IMR-90 (cell line): ENCODE data around the gene SUSD1. TPM values are rescaled to one million over a fixed set of nuclear protein-coding genes. Genes with fewer than 3 reads are reported as not detected.

Experiments
- ATAC-seq: fragments of 200-7000 bp; cut with Tn5 transposase; 2 replicates; pipeline ENCODE4 v1.9.1; 2020; ENCODE audit warnings: low read depth, mild to moderate bottlenecking, moderate library complexity
- BruUV-seq: library from RNA; stranded (reverse); fragments of 400-500 nt; replicated peaks from 2 replicates; lab custom pipeline; 2021; lab: Mats Ljungman, UMichigan
- CTCF ChIA-PET: fragments of 300-600 bp; formaldehyde crosslinking; extraction: SDS; loops from one replicate; lab custom pipeline; 2021; ENCODE audit warnings: antibody characterized with exemption; lab: Yijun Ruan, JAX
- POLR2A ChIA-PET: fragments of 300-600 bp; sonication (Branson Sonifier 250); formaldehyde crosslinking; loops from one replicate; lab custom pipeline; 2022; ENCODE audit warnings: antibody characterized with exemption; ENCODE audit not compliant: unreplicated experiment; lab: Charles Lee
- DNase-seq: peaks from one replicate; pipeline ENCODE4 v3.0.0; 2013
- H2AFZ ChIP-seq: replicated peaks from 2 replicates; pipeline ENCODE3; 2013; ENCODE audit warnings: low read length, mild to moderate bottlenecking; ENCODE audit not compliant: poor library complexity
- H2AK5ac ChIP-seq: 2 replicates; pipeline ENCODE4 v1.6.1; 2013; ENCODE audit warnings: low read depth, low read length, inconsistent platforms
- H2AK9ac ChIP-seq: replicated peaks from 2 replicates; pipeline ENCODE3; 2013; ENCODE audit warnings: mild to moderate bottlenecking, low read depth, low read length, moderate library complexity; ENCODE audit not compliant: poor library complexity
- H2BK120ac ChIP-seq: 2 replicates; pipeline ENCODE4 v1.6.1; 2013; ENCODE audit warnings: low read depth, low read length, inconsistent platforms
- H2BK15ac ChIP-seq: 3 replicates; pipeline ENCODE4 v1.6.1; 2013; ENCODE audit warnings: low read depth, low read length, inconsistent platforms
- H2BK20ac ChIP-seq: 2 replicates; pipeline ENCODE4 v1.6.1; 2013; ENCODE audit warnings: low read depth, mild to moderate bottlenecking, inconsistent platforms, low read length, moderate library complexity
- H2BK5ac ChIP-seq: 2 replicates; pipeline ENCODE4 v1.6.1; 2013; ENCODE audit warnings: mild to moderate bottlenecking, low read depth, low read length, inconsistent platforms; ENCODE audit not compliant: poor library complexity, severe bottlenecking
- H3K14ac ChIP-seq: replicated peaks from 2 replicates; pipeline ENCODE4 v1.6.1; 2013; ENCODE audit warnings: low read depth, low read length, inconsistent platforms
- H3K18ac ChIP-seq: 2 replicates; pipeline ENCODE4 v1.6.1; 2013; ENCODE audit warnings: low read depth, low read length, control low read depth
- H3K23ac ChIP-seq: 2 replicates; pipeline ENCODE4 v1.6.1; 2013; ENCODE audit warnings: low read depth, low read length, inconsistent platforms
- H3K27ac ChIP-seq: 2 replicates; pipeline ENCODE4 v1.5.1; 2013; ENCODE audit warnings: mild to moderate bottlenecking, control low read depth, low read length; ENCODE audit not compliant: insufficient read depth
- H3K27me3 ChIP-seq: 2 replicates; pipeline ENCODE4 v1.6.1; 2013; ENCODE audit warnings: low read length; ENCODE audit not compliant: control insufficient read depth, insufficient read depth
- H3K36me3 ChIP-seq: 2 replicates; pipeline ENCODE4 v1.6.1; 2013; ENCODE audit warnings: low read length, mixed read lengths; ENCODE audit not compliant: control insufficient read depth, insufficient read depth
- H3K4ac ChIP-seq: 2 replicates; pipeline ENCODE4 v1.6.1; 2013; ENCODE audit warnings: low read depth, low read length, inconsistent platforms
- H3K4me1 ChIP-seq: 2 replicates; pipeline ENCODE4 v1.6.1; 2013; ENCODE audit warnings: low read length, mixed read lengths; ENCODE audit not compliant: control insufficient read depth, insufficient read depth
- H3K4me2 ChIP-seq: 2 replicates; pipeline ENCODE4 v1.6.1; 2013; ENCODE audit warnings: low read depth, mild to moderate bottlenecking, control low read depth, low read length, moderate library complexity
- H3K4me3 ChIP-seq: 2 replicates; pipeline ENCODE4 v1.5.1; 2013; ENCODE audit warnings: low read depth, mild to moderate bottlenecking, control low read depth, low read length, moderate library complexity; ENCODE audit not compliant: insufficient read depth
- H3K56ac ChIP-seq: 2 replicates; pipeline ENCODE4 v1.6.1; 2013; ENCODE audit warnings: low read length, inconsistent platforms; ENCODE audit not compliant: insufficient read depth; ENCODE audit errors: extremely low read depth
- H3K79me1 ChIP-seq, 2 experiments: 2 replicates each; pipeline ENCODE4 v1.6.1; 2013; ENCODE audit warnings: low read length in 2 of 2, inconsistent platforms in 1 of 2, low read depth in 1 of 2
- H3K9ac ChIP-seq: 2 replicates; pipeline ENCODE4 v1.6.1; 2013; ENCODE audit warnings: low read depth, low read length, control low read depth
- H3K9me1 ChIP-seq: 2 replicates; pipeline ENCODE4 v1.6.1; 2013; ENCODE audit warnings: low read length, inconsistent platforms; ENCODE audit not compliant: insufficient read depth
- H3K9me3 ChIP-seq: 2 replicates; pipeline ENCODE4 v1.6.1; 2013; ENCODE audit warnings: low read length; ENCODE audit not compliant: control insufficient read depth, insufficient read depth
- H4K20me1 ChIP-seq: 2 replicates; pipeline ENCODE4 v1.6.1; 2013; ENCODE audit warnings: low read length, inconsistent platforms; ENCODE audit not compliant: insufficient read depth
- H4K5ac ChIP-seq: 2 replicates; pipeline ENCODE4 v1.6.1; 2013; ENCODE audit warnings: mild to moderate bottlenecking, low read depth, low read length, control low read depth
- H4K8ac ChIP-seq, 2 experiments: 2 replicates each; pipeline ENCODE4 v1.6.1; 2013; ENCODE audit warnings: low read depth in 2 of 2, low read length in 2 of 2, control low read depth in 1 of 2, inconsistent platforms in 1 of 2
- H4K91ac ChIP-seq: 2 replicates; pipeline ENCODE4 v1.6.1; 2013; ENCODE audit warnings: low read depth, low read length, inconsistent platforms; ENCODE audit not compliant: insufficient read depth
- BHLHE40 ChIP-seq: fragments of 150-350 bp; IDR thresholded peaks from 2 replicates; pipeline ENCODE4 v1.6.1; 2016; ENCODE audit warnings: mild to moderate bottlenecking, low read depth, low read length
- CEBPB ChIP-seq: IDR thresholded peaks from 2 replicates; pipeline ENCODE4 v1.6.1; 2012; ENCODE audit warnings: low read depth, low read length, improper control_type of control experiment
- CHD1 ChIP-seq: IDR thresholded peaks from 2 replicates; pipeline ENCODE4 v1.6.1; 2012; ENCODE audit warnings: low read depth, low read length, improper control_type of control experiment
- FOS ChIP-seq: fragments of 150-350 bp; IDR thresholded peaks from 2 replicates; pipeline ENCODE4 v1.6.1; 2016; ENCODE audit warnings: low read depth, low read length
- MAFK ChIP-seq: IDR thresholded peaks from 2 replicates; pipeline ENCODE4 v1.6.1; 2012; ENCODE audit warnings: low read depth, low read length, improper control_type of control experiment
- MAZ ChIP-seq: IDR thresholded peaks from 2 replicates; pipeline ENCODE4 v1.6.1; 2012; ENCODE audit warnings: low read depth, mild to moderate bottlenecking, low read length, improper control_type of control experiment, moderate library complexity, borderline replicate concordance
- MXI1 ChIP-seq: IDR thresholded peaks from 2 replicates; pipeline ENCODE4 v1.6.1; 2012; ENCODE audit warnings: low read depth, mild to moderate bottlenecking, low read length, moderate library complexity, borderline replicate concordance
- NFE2L2 ChIP-seq: fragments of 150-350 bp; IDR thresholded peaks from 2 replicates; pipeline ENCODE4 v1.6.1; 2016; ENCODE audit warnings: low read depth, mild to moderate bottlenecking, low read length
- POLR2A ChIP-seq: IDR thresholded peaks from 2 replicates; pipeline ENCODE4 v1.6.1; 2012; ENCODE audit warnings: mild to moderate bottlenecking, low read depth, low read length
- RAD21 ChIP-seq: IDR thresholded peaks from 2 replicates; pipeline ENCODE4 v1.6.1; 2012; ENCODE audit warnings: low read length, improper control_type of control experiment
- RCOR1 ChIP-seq: IDR thresholded peaks from 2 replicates; pipeline ENCODE4 v1.6.1; 2012; ENCODE audit warnings: mild to moderate bottlenecking, low read length, improper control_type of control experiment; ENCODE audit not compliant: insufficient replicate concordance
- RFX5 ChIP-seq: IDR thresholded peaks from 2 replicates; pipeline ENCODE4 v1.8.0; 2012; ENCODE audit warnings: low read depth, mild to moderate bottlenecking, low read length, moderate library complexity
- SMC3 ChIP-seq: fragments of 150-350 bp; IDR thresholded peaks from 2 replicates; pipeline ENCODE4 v1.6.1; 2016; ENCODE audit warnings: low read depth, mild to moderate bottlenecking, antibody characterized with exemption, low read length, moderate library complexity
- WGBS, 2 experiments: methylation state at CpG; one replicate each; pipeline versions ENCODE4 v1.1.5 to v1.1.7; 2013; ENCODE audit warnings: missing lambda C conversion rate in 2 of 2; ENCODE audit not compliant: insufficient read length in 1 of 2; ENCODE audit errors: extremely low coverage in 2 of 2; 5-methylcytosine and 5-hydroxymethylcytosine counted together
- dilution Hi-C: fragments of 300-500 bp; cut with HindIII; formaldehyde crosslinking; loops from one replicate; pipeline ENCODE4 v1.14.3; 2018; ENCODE audit warnings: low sequenced_read_pairs; ENCODE audit not compliant: unreplicated experiment
- in situ Hi-C: fragments of 300-500 bp; cut with MboI; formaldehyde crosslinking; loops from 3 replicates; pipeline ENCODE4 v1.14.3; 2019; ENCODE audit warnings: low sequenced_read_pairs, inconsistent platforms, mixed read lengths
- intact Hi-C: fragments of 100-400 bp; cut with micrococcal nuclease; formaldehyde crosslinking; loops from 2 replicates; pipeline ENCODE4 v1.10.0; 2022
- polyA plus RNA-seq, 3 experiments: library from polyadenylated mRNA; depleted of rRNA; stranded (reverse); fragments of >200 nt; gene quantifications; 2 replicates each; pipeline ENCODE4 v1.2.3, GENCODE V29; 2012; ENCODE audit warnings: low replicate concordance in 1 of 3
- total RNA-seq: library from RNA; depleted of rRNA; stranded (reverse); fragments of >200 nt; gene quantifications from 2 replicates; pipeline ENCODE4 v1.2.3, GENCODE V29; 2012
- TF ChIP-seq, protein P1 (sequence below): conservative IDR thresholded peaks from 2 replicates; pipeline ENCODE4 v1.5.1; 2012; ENCODE audit warnings: mild to moderate bottlenecking, low read depth, low read length, improper control_type of control experiment
- TF ChIP-seq, protein P2 (sequence below): fragments of 150-350 bp; IDR thresholded peaks from 2 replicates; pipeline ENCODE4 v1.6.1; 2017; ENCODE audit warnings: mild to moderate bottlenecking, antibody characterized with exemption, low read length, low read depth
- TF ChIP-seq, protein P3 (sequence below): fragments of 150-350 bp; IDR thresholded peaks from 2 replicates; pipeline ENCODE4 v1.6.1; 2016; ENCODE audit warnings: low read depth, mild to moderate bottlenecking, low read length, moderate library complexity, borderline replicate concordance

Gene SUSD1
- total and polyA plus RNA-seq, 2 of the 4 experiments (the other 2 are of a cell fraction), result 4.0 to 4.7 TPM

DNA sequence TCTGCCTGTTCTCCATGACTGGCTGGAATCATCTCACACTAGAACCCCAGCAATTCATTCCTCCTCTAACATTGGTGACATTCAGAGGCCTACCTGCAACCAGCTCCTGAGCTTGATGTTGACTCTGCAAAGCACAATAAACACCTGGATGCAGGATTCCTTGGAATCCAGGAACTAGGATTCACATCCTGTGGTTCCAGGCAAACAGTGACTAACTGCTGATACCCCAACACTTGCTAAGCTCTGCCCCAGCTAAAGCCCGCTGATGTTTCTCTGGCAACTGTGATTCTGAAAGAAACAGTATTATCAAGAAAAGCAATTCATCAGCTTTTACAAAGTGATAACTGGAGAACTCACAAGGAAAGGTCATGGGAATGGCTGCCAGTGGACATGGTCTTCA is 29.2 kb downstream of the SUSD1 start:
- Histone ChIP-seq H4K20me1 (no peaks in the 10 kb centered on the region), H3K9me3 (no peaks in the 10 kb centered on the region), H2AK9ac (no peak overlapping the region), H2AK5ac (no peak overlapping the region; the same call in 1 of the 2 replicates), H4K8ac (no peak overlapping the region), H3K14ac (peak overlapping the region; percentile 24), H3K79me1 (no peaks in the 10 kb centered on the region; a peak in 1 of 4 replicates), H3K4ac (no peak overlapping the region), H3K9ac (no peak overlapping the region), H3K27ac (no peak overlapping the region), H2BK20ac (peak overlapping the region; percentile 33; the same call in 1 of the 2 replicates), H3K36me3 (peaks cover 5% of the 10 kb centered on the region; the same call in 1 of the 2 replicates), H3K4me2 (no peak overlapping the region), H2BK5ac (no peak overlapping the region), H3K56ac (no peak overlapping the region), H3K4me1 (0 out of 2 replicates have a peak, but pooled peaks cover 2% of the 10 kb centered on the region), H2BK15ac (no peak overlapping the region), H3K27me3 (no peaks in the 10 kb centered on the region), H4K91ac (no peak overlapping the region), H3K9me1 (peaks cover 13% of the 10 kb centered on the region; the same call in 1 of the 2 replicates), H3K4me3 (no peak overlapping the region), H3K23ac (peak overlapping the region; percentile 39; the same call in 1 of the 2 replicates), H3K18ac (peak overlapping the region; percentile 20; the same call in 1 of the 2 replicates), H2BK120ac (0 out of 2 replicates have a peak overlapping the region, but pooled peaks have one; percentile 12), H4K5ac (no peak overlapping the region), H2AFZ (no peak overlapping the region)
- TF ChIP-seq MAZ (no peak), RFX5 (no peak), SMC3 (no peak), NFE2L2 (no peak), RAD21 (no peak), CHD1 (no peak), FOS (no peak), POLR2A (no peak), RCOR1 (no peak), BHLHE40 (no peak), CEBPB (no peak), MXI1 (no peak), MAFK (no peak)
- TF ChIP-seq, protein P1, sequence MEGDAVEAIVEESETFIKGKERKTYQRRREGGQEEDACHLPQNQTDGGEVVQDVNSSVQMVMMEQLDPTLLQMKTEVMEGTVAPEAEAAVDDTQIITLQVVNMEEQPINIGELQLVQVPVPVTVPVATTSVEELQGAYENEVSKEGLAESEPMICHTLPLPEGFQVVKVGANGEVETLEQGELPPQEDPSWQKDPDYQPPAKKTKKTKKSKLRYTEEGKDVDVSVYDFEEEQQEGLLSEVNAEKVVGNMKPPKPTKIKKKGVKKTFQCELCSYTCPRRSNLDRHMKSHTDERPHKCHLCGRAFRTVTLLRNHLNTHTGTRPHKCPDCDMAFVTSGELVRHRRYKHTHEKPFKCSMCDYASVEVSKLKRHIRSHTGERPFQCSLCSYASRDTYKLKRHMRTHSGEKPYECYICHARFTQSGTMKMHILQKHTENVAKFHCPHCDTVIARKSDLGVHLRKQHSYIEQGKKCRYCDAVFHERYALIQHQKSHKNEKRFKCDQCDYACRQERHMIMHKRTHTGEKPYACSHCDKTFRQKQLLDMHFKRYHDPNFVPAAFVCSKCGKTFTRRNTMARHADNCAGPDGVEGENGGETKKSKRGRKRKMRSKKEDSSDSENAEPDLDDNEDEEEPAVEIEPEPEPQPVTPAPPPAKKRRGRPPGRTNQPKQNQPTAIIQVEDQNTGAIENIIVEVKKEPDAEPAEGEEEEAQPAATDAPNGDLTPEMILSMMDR, result no peak
- TF ChIP-seq, protein P2, sequence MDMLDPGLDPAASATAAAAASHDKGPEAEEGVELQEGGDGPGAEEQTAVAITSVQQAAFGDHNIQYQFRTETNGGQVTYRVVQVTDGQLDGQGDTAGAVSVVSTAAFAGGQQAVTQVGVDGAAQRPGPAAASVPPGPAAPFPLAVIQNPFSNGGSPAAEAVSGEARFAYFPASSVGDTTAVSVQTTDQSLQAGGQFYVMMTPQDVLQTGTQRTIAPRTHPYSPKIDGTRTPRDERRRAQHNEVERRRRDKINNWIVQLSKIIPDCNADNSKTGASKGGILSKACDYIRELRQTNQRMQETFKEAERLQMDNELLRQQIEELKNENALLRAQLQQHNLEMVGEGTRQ, result no peak
- TF ChIP-seq, protein P3, sequence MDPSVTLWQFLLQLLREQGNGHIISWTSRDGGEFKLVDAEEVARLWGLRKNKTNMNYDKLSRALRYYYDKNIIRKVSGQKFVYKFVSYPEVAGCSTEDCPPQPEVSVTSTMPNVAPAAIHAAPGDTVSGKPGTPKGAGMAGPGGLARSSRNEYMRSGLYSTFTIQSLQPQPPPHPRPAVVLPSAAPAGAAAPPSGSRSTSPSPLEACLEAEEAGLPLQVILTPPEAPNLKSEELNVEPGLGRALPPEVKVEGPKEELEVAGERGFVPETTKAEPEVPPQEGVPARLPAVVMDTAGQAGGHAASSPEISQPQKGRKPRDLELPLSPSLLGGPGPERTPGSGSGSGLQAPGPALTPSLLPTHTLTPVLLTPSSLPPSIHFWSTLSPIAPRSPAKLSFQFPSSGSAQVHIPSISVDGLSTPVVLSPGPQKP, result no peak
- intact Hi-C loops (no loop called here), in situ Hi-C loops (no loop called here), dilution Hi-C loops (no loop called here)
- CTCF ChIA-PET, result no interaction called here
- no CpG with 5 or more reads among the region's 1 CpG for WGBS, 2 experiments
- BruUV-seq, result no TSS peak
- ATAC-seq (no peak), DNase-seq (peak; percentile 11)
- POLR2A ChIA-PET, result no interaction called here
